ENCODE results near the gene SYTL3. TPM values are rescaled to one million over a fixed set of nuclear protein-coding genes. Genes with fewer than 3 reads are reported as not detected.

SYTL3 gene
- total and polyA plus RNA-seq, 2 of the 8 experiments (the other 6 are each of a cell fraction or from before 2014, with no cell fraction given), result 0.27 to 0.99 TPM

GRCh38 chr6:158627168-158627939, 22.5 kb upstream of the SYTL3 start:
- WGBS, 2 experiments (ENCODE audit: extremely low coverage in 1 of 2, insufficient coverage in 1 of 2, insufficient read length in 1 of 2, insufficient replicate concordance in 2 of 2, low coverage in 1 of 2, low lambda C conversion rate in 2 of 2, missing lambda C conversion rate in 1 of 2), result 90% methylated on average over 20 of the region's 20 CpGs; no CpG with 5 or more reads in 1 of the 2 experiments
- Histone ChIP-seq H3K36me3 (ENCODE audit: control insufficient read depth in 2 of 4, insufficient read depth in 4 of 4, low read length in 3 of 4) (peaks cover 2 to 42% (median 22%) of the 10 kb centered on the region in 4 experiments; a peak in 7 of 8 replicates), H4K91ac (replicated peaks; ENCODE audit: insufficient read length, low read length) (no peak overlapping the region), H3K79me2 (ENCODE audit: control insufficient read depth in 1 of 2, insufficient read depth in 2 of 2, low read length in 2 of 2) (no peaks in the 10 kb centered on the region), H2BK5ac (ENCODE audit: low read depth, low read length) (peak overlapping the region; percentile 1; the same call in 1 of the 2 replicates), H2AK5ac (ENCODE audit: low read depth, low read length) (peak overlapping the region; percentile 42; the same call in 1 of the 2 replicates), H3K4me3 (ENCODE audit: extremely low read depth in 1 of 4, insufficient read depth in 2 of 4, low read depth in 3 of 4, low read length in 4 of 4) (no peak overlapping the region), H2AFZ (ENCODE audit: low read length) (no peak overlapping the region), H3K56ac (replicated peaks; ENCODE audit: insufficient read length, low read depth, low read length) (peak overlapping the region; percentile 60), H4K5ac (ENCODE audit: insufficient read length, low read depth, low read length) (no peak overlapping the region), H3K23ac (ENCODE audit: insufficient read length) (no peak overlapping the region), H2BK12ac (ENCODE audit: low read depth, low read length) (no peak overlapping the region), H3K4ac (replicated peaks; ENCODE audit: insufficient read length, low read depth, low read length) (no peak overlapping the region), H4K20me1 (replicated peaks in 1 of 2; ENCODE audit: control insufficient read depth in 1 of 2, insufficient read depth in 2 of 2, low read length in 2 of 2) (peaks cover 3 to 9% of the 10 kb centered on the region in 2 experiments), H2BK15ac (ENCODE audit: low read length) (no peak overlapping the region), H4K8ac (ENCODE audit: extremely low read depth, insufficient read depth, low read length) (peak overlapping the region; percentile 35; the same call in 1 of the 2 replicates), H3K9ac (replicated peaks in 1 of 4; ENCODE audit: extremely low read depth in 1 of 4, low read depth in 3 of 4, low read length in 3 of 4) (no peak overlapping the region), H2BK20ac (ENCODE audit: low read length) (no peak overlapping the region), H3K4me1 (replicated peaks in 1 of 4; ENCODE audit: control insufficient read depth in 3 of 4, insufficient read depth in 4 of 4, low read length in 3 of 4) (peaks cover 0 to 7% (median 0%) of the 10 kb centered on the region in 4 experiments; a peak in 3 of 7 replicates), H3K27ac (ENCODE audit: low read depth, low read length) (no peak overlapping the region), H3K79me1 (ENCODE audit: low read depth, low read length) (peaks cover 2% of the 10 kb centered on the region), H3K27me3 (replicated peaks in 1 of 4; ENCODE audit: control insufficient read depth in 3 of 4, extremely low read depth in 1 of 4, insufficient read depth in 3 of 4, low read length in 3 of 4) (no peaks in the 10 kb centered on the region), H3K18ac (ENCODE audit: extremely low read depth, low read length) (no peak overlapping the region), H3K23me2 (ENCODE audit: low read depth, low read length) (peaks cover 6% of the 10 kb centered on the region; the same call in 1 of the 2 replicates), H3K9me3 (ENCODE audit: insufficient read depth in 2 of 2, low read depth in 1 of 2, low read length in 1 of 2) (no peaks in the 10 kb centered on the region), H2BK120ac (replicated peaks; ENCODE audit: low read depth, low read length) (no peak overlapping the region), H3K14ac (ENCODE audit: insufficient read length) (no peak overlapping the region), H3K4me2 (ENCODE audit: insufficient read depth in 1 of 2, low read depth in 2 of 2, low read length in 2 of 2) (no peak overlapping the region)
- DNase-seq (ENCODE audit: low read depth in 1 of 2, low spot score in 2 of 2) (no peak), FAIRE-seq (no peak)
- ChIA-PET POLR2A (ENCODE audit: partially characterized antibody) (interaction anchor here (2.2 kb wide), 1 partner anchor 15 kb away, joined by 13 read pairs; no protein-coding TSS in a partner anchor), CTCF (ENCODE audit: partially characterized antibody) (interaction anchor here (0.6 to 1.6 kb wide), 6 partner anchors 16 to 506 kb away, joined by 3 to 10 read pairs (median 3); no protein-coding TSS in a partner anchor)
- no peak for TF ChIP-seq ASH2L (IDR thresholded peaks at IDR 0.05; ENCODE audit: low read length)
- no peak for TF ChIP-seq JUN (IDR thresholded peaks at IDR 0.05; ENCODE audit: low read depth, low read length)
- TF ChIP-seq TEAD4 (IDR thresholded peaks at IDR 0.05; ENCODE audit: low read depth, low read length), result no peak
- no peak for TF ChIP-seq BCL11A (IDR thresholded peaks at IDR 0.05; ENCODE audit: low read depth in 2 of 2, low read length in 2 of 2)
- no peak for TF ChIP-seq MAFK (IDR thresholded peaks at IDR 0.05; ENCODE audit: low read depth, low read length)
- no peak for TF ChIP-seq POU5F1 (IDR thresholded peaks at IDR 0.05; ENCODE audit: low read depth, low read length)
- TF ChIP-seq BRCA1 (IDR thresholded peaks at IDR 0.05; ENCODE audit: low read depth, low read length), result no peak
